Measurements from ENCODE around the gene LYPD1.

DNA sequence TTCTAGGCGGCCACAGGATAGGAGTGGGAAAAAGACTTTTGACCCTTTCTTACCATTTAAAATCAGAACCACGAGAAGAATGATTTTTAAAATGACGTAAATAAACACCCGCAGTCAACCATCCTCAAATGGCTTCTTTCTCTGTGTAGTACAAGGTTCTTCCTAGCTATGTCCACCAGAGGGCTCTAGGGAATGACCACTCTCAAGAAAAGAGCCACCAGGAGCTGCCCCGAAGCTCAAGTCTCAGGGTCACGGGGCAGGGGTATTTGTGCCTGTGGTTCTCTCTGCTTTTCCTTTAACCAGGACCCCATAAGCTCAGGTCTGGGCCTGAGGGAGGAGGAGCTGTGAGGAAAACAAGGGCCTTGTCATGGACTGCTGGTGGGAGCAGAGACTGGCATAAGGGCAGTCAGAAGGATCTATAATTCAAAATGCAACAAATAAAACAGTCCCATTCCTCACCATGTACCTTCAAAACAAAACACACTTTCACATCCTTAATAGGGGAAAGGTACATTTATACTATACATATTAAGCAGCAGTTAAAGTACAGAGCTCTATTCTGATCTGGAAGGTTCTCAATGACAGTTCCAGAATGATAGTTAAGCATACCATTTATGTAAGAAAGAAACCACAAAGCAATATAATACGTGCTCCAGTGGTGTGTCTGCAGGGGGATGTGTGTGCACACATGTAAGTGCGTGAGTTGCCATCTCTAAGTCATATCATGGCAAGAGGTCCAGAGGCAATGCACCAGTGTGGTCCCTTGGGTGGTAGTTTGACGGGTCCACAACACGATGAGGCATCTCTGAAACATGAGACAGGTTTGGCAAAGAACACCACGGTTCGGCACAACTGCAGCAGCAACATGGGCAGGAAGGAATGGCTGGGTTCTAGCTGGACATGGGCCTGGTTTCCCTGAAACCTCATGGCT lies 18.6 kb downstream of the LYPD1 start:
- TF ChIP-seq, protein P1, sequence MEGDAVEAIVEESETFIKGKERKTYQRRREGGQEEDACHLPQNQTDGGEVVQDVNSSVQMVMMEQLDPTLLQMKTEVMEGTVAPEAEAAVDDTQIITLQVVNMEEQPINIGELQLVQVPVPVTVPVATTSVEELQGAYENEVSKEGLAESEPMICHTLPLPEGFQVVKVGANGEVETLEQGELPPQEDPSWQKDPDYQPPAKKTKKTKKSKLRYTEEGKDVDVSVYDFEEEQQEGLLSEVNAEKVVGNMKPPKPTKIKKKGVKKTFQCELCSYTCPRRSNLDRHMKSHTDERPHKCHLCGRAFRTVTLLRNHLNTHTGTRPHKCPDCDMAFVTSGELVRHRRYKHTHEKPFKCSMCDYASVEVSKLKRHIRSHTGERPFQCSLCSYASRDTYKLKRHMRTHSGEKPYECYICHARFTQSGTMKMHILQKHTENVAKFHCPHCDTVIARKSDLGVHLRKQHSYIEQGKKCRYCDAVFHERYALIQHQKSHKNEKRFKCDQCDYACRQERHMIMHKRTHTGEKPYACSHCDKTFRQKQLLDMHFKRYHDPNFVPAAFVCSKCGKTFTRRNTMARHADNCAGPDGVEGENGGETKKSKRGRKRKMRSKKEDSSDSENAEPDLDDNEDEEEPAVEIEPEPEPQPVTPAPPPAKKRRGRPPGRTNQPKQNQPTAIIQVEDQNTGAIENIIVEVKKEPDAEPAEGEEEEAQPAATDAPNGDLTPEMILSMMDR (conservative IDR thresholded peaks at IDR 0.05), result peak; percentile 57
- no peak for TF ChIP-seq ZFX (IDR thresholded peaks at IDR 0.05)

All from C4-2B (cell line).